AG04450 (cell line): ENCODE results near the gene SLIT1. TPM values are rescaled to one million over a fixed set of nuclear protein-coding genes. Genes with fewer than 3 reads are reported as not detected.

Experiments
- CTCF ChIA-PET: fragments of 300-600, 350-600 bp; formaldehyde crosslinking; extraction: SDS; loops from one replicate; lab custom pipeline; 2022; ENCODE audit warnings: antibody characterized with exemption, inconsistent platforms; lab: Charles Lee
- POLR2A ChIA-PET: fragments of 350-600 bp; formaldehyde crosslinking; extraction: SDS; loops from one replicate; lab custom pipeline; 2021; ENCODE audit warnings: antibody characterized with exemption, inconsistent platforms; lab: Yijun Ruan, JAX
- DNase-seq: peaks from one replicate; pipeline ENCODE4 v3.0.0-alpha.2; 2011; ENCODE audit warnings: low read depth, low spot score
- H3K27ac ChIP-seq: one replicate; pipeline ENCODE4 v1.5.1; 2012; ENCODE audit warnings: low read depth, low read length, control low read depth
- H3K27me3 ChIP-seq: one replicate; pipeline ENCODE4 v1.6.0; 2012; ENCODE audit warnings: low read length; ENCODE audit not compliant: control insufficient read depth, insufficient read depth
- H3K4me3 ChIP-seq: 2 replicates; pipeline ENCODE4 v1.5.1; 2011; ENCODE audit warnings: mild to moderate bottlenecking, low read depth, low read length, control low read depth
- H3K9me3 ChIP-seq: 2 replicates; pipeline ENCODE4 v1.5.1; 2012; ENCODE audit warnings: low read length; ENCODE audit not compliant: control insufficient read depth, insufficient read depth
- CTCF ChIP-seq: IDR thresholded peaks from 2 replicates; pipeline ENCODE4 v1.5.1; 2011; ENCODE audit warnings: low read depth, low read length, control low read depth, inconsistent platforms
- polyA plus RNA-seq: library from polyadenylated mRNA; depleted of rRNA; stranded (reverse); fragments of >200 nt; gene quantifications from 2 replicates; pipeline ENCODE4 v1.2.3, GENCODE V29; 2011

Gene SLIT1
- polyA plus RNA-seq, 1 experiment, result 0.01 TPM

GRCh38 chr10:97039538-97040247, 146.1 kb downstream of the SLIT1 start:
- H3K4me3 ChIP-seq, result no peak overlapping the region
- no peak for DNase-seq
- H3K27ac ChIP-seq, result no peak overlapping the region
- no peaks in the 10 kb centered on the region; the same call in 1 of the 2 replicates for H3K9me3 ChIP-seq
- POLR2A ChIA-PET, result no interaction called here
- CTCF ChIA-PET, result interaction anchor here (0.6 to 5.0 kb wide), 7 partner anchors 12 to 195 kb away, joined by 4 to 55 read pairs (median 9); no protein-coding TSS in a partner anchor
- TF ChIP-seq CTCF, result no peak
- peaks cover 21% of the 10 kb centered on the region for H3K27me3 ChIP-seq

DNA sequence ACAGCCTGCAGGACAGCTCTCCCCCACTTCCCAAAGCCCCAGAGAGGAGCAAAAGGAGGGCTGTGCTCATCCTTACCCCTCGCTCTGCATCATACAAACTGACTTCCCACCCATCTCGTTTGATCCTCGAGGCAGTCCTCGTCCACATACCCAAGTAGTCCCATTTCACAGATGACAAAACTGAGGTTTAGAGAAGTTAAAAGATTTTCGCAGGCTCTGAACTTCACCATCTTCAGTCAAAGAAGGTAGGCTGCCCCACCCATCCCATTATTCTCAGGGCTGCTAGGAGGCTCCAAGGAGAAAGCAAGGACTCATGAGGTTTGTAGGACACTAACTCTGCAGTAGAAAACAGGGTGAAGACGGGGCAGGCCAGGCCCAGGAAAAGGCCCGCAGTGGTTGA, 147.1 kb downstream of the SLIT1 start:
- POLR2A ChIA-PET, result no interaction called here
- Histone ChIP-seq H3K4me3 (no peak overlapping the region), H3K9me3 (no peaks in the 10 kb centered on the region; the same call in 1 of the 2 replicates), H3K27me3 (peaks cover 24% of the 10 kb centered on the region), H3K27ac (no peak overlapping the region)
- CTCF ChIA-PET, result interaction anchor here (0.6 to 5.0 kb wide), 9 partner anchors 13 to 196 kb away, joined by 3 to 55 read pairs (median 20); no protein-coding TSS in a partner anchor
- no peak for DNase-seq
- TF ChIP-seq CTCF, result no peak

- H3K9me3 ChIP-seq, result no peaks in the 10 kb centered on the region; the same call in 1 of the 2 replicates
- peak; percentile 54 for DNase-seq
- TF ChIP-seq CTCF, result peak; percentile 87
- no peak overlapping the region for H3K27ac ChIP-seq
- H3K27me3 ChIP-seq, result peaks cover 24% of the 10 kb centered on the region
- ChIA-PET POLR2A (interaction anchor here (0.5 to 1.1 kb wide), 3 partner anchors 12 to 455 kb away, joined by 3 to 4 read pairs (median 3); no protein-coding TSS in a partner anchor), CTCF (interaction anchor here (0.6 to 5.0 kb wide), 33 partner anchors 9 to 641 kb away, joined by 3 to 55 read pairs (median 5); no protein-coding TSS in a partner anchor)
- H3K4me3 ChIP-seq, result peak overlapping the region; percentile 56
Measured at GRCh38 chr10:97037365-97038361, 148.1 kb downstream of the SLIT1 start.

- Histone ChIP-seq H3K27ac (no peak overlapping the region), H3K4me3 (no peak overlapping the region), H3K9me3 (no peaks in the 10 kb centered on the region), H3K27me3 (peaks cover 22% of the 10 kb centered on the region)
- no peak for TF ChIP-seq CTCF
- DNase-seq, result no peak
- ChIA-PET CTCF (interaction anchor here (0.7 to 5.0 kb wide), 6 partner anchors 10 to 223 kb away, joined by 3 to 55 read pairs (median 16); no protein-coding TSS in a partner anchor), POLR2A (interaction anchor here (1.4 kb wide), 1 partner anchor 15 kb away, joined by 4 read pairs; no protein-coding TSS in a partner anchor)
Measured at GRCh38 chr10:97034958-97035769, 150.6 kb downstream of the SLIT1 start.
